IgD-negative memory B cell (primary cell): ENCODE results near the gene CCDC33. TPM values are rescaled to one million over a fixed set of nuclear protein-coding genes. Genes with fewer than 3 reads are reported as not detected.

Experiments
- H3K27ac Mint-ChIP-seq, 3 donors: one replicate each; pipeline ENCODE4 v1.8.0; 2020 to 2022; ENCODE audit warnings: mild to moderate bottlenecking in 3 of 3, mixed read lengths in 3 of 3, moderate library complexity in 1 of 3
- H3K27me3 Mint-ChIP-seq: one replicate; pipeline ENCODE4 v1.8.0; 2021; ENCODE audit warnings: mixed read lengths
- H3K36me3 Mint-ChIP-seq: one replicate; pipeline ENCODE4 v1.8.0; 2020; ENCODE audit warnings: mild to moderate bottlenecking, mixed read lengths
- H3K4me1 Mint-ChIP-seq, 3 donors: one replicate each; pipeline ENCODE4 v1.8.0; 2020 to 2022; ENCODE audit warnings: mixed read lengths in 3 of 3, mild to moderate bottlenecking in 1 of 3
- H3K4me3 Mint-ChIP-seq, 4 donors: one replicate each; pipeline ENCODE4 v1.8.0; 2020 to 2022; ENCODE audit warnings: mild to moderate bottlenecking in 4 of 4, mixed read lengths in 4 of 4, moderate library complexity in 3 of 4
- H3K9me3 Mint-ChIP-seq, 3 donors: one replicate each; pipeline ENCODE4 v1.8.0; 2020 to 2021; ENCODE audit warnings: mixed read lengths in 3 of 3, mild to moderate bottlenecking in 1 of 3
- polyA plus RNA-seq: library from polyadenylated mRNA; unstranded; fragments of 300-500 nt; fragmentation: Illumina TruSeq; gene quantifications from one replicate; pipeline ENCODE4 v1.2.3, GENCODE V29; 2021

Gene CCDC33
- polyA plus RNA-seq, 1 donor from 2014 or later, result not detected

DNA sequence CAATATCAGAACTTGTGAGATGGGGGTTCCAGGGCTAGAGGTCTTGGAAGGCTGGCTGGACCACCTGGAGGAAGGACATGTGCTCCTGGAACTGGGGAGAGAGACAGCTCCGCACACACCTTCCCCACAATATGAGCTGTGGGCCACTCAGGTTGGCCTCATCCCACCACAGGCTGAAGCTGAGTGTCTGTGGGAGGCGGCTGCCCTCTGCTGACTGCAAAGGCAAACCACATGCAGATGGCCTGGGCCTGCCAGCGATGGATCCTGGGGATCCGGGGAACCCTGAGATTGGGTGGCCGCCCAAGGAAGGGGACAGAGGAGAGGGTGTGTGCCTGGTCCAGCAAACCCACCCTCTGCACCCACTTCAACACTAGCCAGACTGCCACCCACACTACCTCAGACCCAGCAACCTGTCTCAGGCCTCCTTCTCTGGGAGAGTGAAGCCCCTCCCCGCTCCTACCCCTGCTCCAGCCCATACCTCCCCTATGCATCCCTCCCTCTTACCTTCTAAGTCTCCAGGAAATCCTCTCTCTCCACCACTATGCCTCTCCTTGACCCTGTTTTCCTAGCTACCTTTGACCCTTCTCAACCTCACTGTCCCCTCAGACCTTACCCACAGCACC is 86.5 kb downstream of the CCDC33 start:
- Mint-ChIP-seq H3K4me3 (no peak overlapping the region), H3K27ac (no peak overlapping the region), H3K4me1 (peaks cover 2 to 13% (median 4%) of the 10 kb centered on the region in 3 donors), H3K9me3 (no peaks in the 10 kb centered on the region), H3K27me3 (no peaks in the 10 kb centered on the region), H3K36me3 (no peaks in the 10 kb centered on the region)

DNA sequence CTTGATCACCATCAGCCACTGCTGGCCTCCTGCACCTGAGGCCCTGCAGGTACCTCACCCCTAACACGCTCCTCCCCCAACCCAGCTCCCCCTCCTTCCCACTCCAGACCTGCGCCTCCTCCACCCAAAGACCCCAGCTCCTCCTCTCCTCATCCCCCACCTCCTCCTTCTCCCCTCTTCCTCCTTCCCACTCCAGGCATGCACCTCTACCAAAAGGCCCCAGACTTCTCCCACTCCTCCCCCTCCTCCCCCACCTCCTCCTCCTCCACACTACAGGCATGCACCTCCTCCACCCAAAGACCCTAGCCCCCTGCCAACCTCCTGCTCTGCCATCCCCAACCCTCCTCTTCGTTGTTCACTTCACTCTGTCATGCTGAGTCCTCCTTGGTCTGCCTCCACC is 88.6 kb downstream of the CCDC33 start:
- Mint-ChIP-seq H3K4me3 (no peak overlapping the region), H3K27ac (peak overlapping the region in 1 of 3 donors; percentile 31), H3K9me3 (no peaks in the 10 kb centered on the region), H3K4me1 (peaks cover 0 to 9% (median 7%) of the 10 kb centered on the region in 3 donors), H3K27me3 (no peaks in the 10 kb centered on the region), H3K36me3 (no peaks in the 10 kb centered on the region)

DNA sequence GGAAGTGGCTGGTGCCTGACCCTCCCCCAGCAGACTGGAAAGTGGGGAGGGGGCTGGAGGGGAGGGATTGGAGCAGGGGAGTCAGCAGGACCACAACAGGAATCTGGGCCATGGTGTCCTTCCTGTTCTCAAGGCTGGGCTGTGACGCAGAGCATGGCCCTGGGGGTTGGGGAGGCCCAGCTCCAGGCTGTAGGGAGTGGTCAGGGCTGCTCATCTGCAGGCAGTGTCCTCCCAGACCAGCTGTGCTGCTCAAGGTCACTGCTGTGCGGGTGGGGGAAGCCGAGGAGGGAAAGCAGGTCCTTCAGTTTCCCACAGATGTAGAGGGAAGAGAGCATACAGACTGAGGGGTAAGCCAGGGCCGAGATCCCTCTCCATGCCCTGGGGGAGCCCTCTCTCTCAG is 90.6 kb downstream of the CCDC33 start:
- H3K9me3 Mint-ChIP-seq, result no peaks in the 10 kb centered on the region
- no peaks in the 10 kb centered on the region for H3K36me3 Mint-ChIP-seq
- H3K27ac Mint-ChIP-seq, result no peak overlapping the region
- H3K4me3 Mint-ChIP-seq, result no peak overlapping the region
- no peaks in the 10 kb centered on the region for H3K27me3 Mint-ChIP-seq
- peaks cover 0 to 9% (median 5%) of the 10 kb centered on the region in 3 donors for H3K4me1 Mint-ChIP-seq

DNA sequence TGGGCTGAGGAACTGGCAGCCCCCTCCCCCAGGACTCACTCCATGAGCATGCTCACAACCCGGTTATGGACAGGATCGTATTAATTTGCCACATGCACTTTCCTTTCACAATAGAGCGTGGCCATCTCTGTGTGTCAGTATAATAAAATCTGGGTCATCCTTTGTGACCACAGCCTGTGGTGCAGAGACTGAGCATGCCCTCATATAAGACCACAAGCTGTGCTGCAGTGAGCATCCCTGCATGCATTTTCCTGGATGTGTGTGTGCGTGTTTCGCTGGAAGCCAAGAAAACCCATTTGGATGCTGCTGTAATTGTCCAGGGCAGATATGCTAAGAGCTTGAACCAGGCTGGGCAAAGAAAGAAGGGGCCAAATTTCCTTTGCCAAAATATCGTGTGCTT is 91.6 kb downstream of the CCDC33 start:
- H3K27me3 Mint-ChIP-seq, result no peaks in the 10 kb centered on the region
- no peak overlapping the region for H3K4me3 Mint-ChIP-seq
- no peaks in the 10 kb centered on the region for H3K36me3 Mint-ChIP-seq
- H3K27ac Mint-ChIP-seq, result no peak overlapping the region
- H3K9me3 Mint-ChIP-seq, result no peaks in the 10 kb centered on the region
- peaks cover 0 to 9% (median 5%) of the 10 kb centered on the region in 3 donors for H3K4me1 Mint-ChIP-seq

DNA sequence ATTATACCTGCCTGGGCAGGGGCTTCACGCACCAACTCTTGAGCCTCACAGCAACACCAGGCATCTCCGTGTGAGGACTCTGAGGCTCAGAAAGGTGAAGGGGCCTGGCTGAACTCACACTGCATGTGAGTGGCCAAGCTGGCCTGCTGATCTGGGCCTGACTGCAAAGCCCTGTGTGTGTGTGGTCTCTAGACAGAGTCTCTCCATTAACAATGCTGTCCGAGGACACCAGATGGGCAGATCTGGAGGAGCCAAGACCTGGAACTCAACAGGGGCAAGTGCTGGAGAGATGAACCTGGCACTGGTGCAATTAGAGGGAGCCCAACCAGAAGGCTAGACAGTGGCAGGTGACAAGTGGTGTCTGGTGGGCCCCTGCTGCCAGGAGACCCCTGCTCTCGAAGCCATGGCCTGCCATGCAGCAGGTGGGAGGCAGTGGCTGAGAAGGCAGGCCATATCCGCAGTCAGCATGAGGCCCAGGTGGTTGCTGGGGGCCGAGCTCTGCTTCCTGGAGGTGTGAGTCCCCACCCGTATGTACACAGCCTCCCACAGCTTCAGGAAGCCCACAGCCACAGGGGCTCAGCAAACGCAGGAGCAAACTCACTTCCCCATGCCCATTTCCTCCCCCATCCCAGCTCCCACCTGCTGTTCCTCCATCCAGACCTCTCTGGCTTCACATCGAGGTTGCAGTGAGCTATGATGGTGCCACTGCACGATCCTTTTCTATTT is 92.4 kb downstream of the CCDC33 start:
- H3K4me3 Mint-ChIP-seq, result no peak overlapping the region
- no peaks in the 10 kb centered on the region for H3K36me3 Mint-ChIP-seq
- H3K4me1 Mint-ChIP-seq, result peaks cover 0 to 9% (median 5%) of the 10 kb centered on the region in 3 donors
- no peak overlapping the region for H3K27ac Mint-ChIP-seq
- no peaks in the 10 kb centered on the region for H3K27me3 Mint-ChIP-seq
- no peaks in the 10 kb centered on the region for H3K9me3 Mint-ChIP-seq

DNA sequence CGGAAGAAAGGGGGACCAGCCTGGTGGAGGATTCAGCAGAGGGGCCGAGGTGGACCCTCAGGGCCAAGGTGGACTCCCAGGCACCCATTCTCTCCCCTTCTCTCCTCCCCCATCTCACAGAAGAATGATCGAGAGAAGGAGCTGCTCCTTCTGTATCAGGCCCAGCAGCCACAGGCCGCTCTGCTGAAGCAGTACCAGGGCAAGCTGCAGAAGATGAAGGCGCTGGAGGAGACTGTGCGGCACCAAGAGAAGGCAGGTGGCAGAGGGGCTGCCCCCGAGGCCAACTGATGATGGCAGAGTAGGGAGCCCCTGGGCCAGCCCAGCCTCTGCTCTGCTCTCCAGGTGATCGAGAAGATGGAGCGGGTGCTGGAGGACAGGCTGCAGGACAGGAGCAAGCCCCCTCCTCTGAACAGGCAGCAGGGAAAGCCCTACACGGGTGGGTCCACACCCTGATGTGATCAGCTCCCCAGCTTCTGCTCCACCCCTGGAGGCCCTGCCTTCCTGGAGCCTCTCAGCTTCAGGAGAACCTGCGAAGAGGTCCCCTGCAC is 94.8 kb downstream of the CCDC33 start:
- no peaks in the 10 kb centered on the region for H3K27me3 Mint-ChIP-seq
- no peaks in the 10 kb centered on the region for H3K9me3 Mint-ChIP-seq
- H3K4me3 Mint-ChIP-seq, result no peak overlapping the region
- peaks cover 0 to 9% (median 5%) of the 10 kb centered on the region in 3 donors for H3K4me1 Mint-ChIP-seq
- H3K27ac Mint-ChIP-seq, result no peak overlapping the region
- no peaks in the 10 kb centered on the region for H3K36me3 Mint-ChIP-seq

DNA sequence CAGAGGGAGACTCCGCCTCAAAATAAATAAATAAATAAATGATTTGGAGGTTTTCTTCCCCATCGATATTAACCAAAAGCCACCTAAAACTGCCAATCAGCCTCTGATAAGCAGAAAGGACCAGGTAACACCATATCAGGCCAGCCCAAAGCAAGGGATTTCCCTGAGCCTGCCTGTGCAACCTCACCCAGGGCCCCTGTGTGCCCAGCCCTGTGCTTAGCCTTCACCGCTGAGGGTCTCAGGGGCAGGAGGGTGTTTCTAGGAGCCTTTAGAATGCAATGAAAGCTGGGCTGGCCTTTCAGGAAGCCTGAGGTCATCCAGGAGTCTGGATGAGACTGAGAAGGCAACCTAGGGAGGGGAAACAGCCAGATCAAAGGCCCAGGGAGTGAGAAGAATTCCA is 95.9 kb downstream of the CCDC33 start:
- Mint-ChIP-seq H3K36me3 (no peaks in the 10 kb centered on the region), H3K4me1 (peaks cover 0 to 9% (median 5%) of the 10 kb centered on the region in 3 donors), H3K27me3 (no peaks in the 10 kb centered on the region), H3K9me3 (no peaks in the 10 kb centered on the region), H3K27ac (peak overlapping the region in 1 of 3 donors; percentile 24), H3K4me3 (no peak overlapping the region)

DNA sequence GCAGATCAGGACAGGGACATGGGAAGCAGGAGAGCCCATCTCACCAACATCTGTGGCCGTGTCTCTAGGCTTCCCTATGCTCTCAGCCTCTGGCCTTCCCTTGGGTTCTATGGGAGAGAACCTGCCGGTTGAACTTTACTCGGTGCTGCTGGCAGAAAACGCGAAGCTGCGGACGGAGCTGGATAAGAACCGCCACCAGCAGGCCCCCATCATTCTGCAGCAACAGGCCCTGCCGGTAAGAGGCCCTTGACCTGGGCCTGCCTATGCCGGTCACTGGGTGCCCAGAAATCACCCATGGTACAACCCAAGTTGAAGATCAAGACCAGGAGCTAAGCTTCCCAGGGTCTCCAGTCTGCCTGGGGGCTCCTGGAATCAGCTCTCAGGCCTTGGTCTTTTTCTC is 96.5 kb downstream of the CCDC33 start:
- Mint-ChIP-seq H3K4me3 (no peak overlapping the region), H3K9me3 (no peaks in the 10 kb centered on the region), H3K36me3 (no peaks in the 10 kb centered on the region), H3K4me1 (peaks cover 0 to 9% (median 5%) of the 10 kb centered on the region in 3 donors), H3K27me3 (no peaks in the 10 kb centered on the region), H3K27ac (peak overlapping the region in 1 of 3 donors; percentile 24)

DNA sequence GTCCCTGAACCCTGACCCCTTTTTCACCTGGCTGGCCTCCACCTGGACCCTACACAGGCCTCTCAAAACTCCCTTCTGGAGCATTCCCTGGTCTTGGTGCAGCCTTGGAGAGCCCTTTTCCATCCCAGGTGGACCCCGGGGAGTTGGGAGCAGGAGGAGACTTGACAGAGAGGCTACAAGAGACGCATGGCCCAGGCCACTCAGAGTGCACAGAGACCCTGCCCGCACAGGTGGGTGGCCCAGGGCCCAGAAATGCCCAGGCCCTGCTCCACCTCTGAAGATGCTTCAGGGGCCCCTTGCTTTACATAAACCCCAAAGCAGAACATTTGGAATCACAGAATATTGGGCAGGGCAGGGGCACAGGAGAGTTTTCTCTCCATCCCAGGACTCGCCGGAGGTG is 97.0 kb downstream of the CCDC33 start:
- Mint-ChIP-seq H3K4me1 (peaks cover 0 to 7% (median 5%) of the 10 kb centered on the region in 3 donors), H3K9me3 (no peaks in the 10 kb centered on the region), H3K27ac (no peak overlapping the region), H3K36me3 (no peaks in the 10 kb centered on the region), H3K27me3 (no peaks in the 10 kb centered on the region), H3K4me3 (no peak overlapping the region)

DNA sequence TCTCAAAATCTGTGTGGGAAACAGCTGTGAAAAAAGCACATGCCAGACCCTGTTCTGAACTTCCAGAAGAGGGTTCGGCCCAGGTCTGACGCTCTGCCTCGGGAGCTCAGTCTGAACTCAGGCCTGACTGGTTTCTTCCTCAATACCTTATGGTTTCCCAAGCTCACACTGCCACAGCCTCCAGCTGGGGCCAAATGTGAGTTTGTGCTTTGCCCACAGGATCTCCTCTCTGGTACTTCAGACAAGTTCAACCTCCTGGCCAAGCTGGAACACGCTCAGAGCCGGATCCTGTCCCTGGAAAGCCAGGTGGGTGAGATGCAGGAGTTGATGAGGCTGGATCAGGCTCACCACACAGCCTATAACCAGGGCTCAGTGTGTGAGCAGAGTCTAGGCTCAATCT is 97.5 kb downstream of the CCDC33 start:
- Mint-ChIP-seq H3K36me3 (no peaks in the 10 kb centered on the region), H3K27me3 (no peaks in the 10 kb centered on the region), H3K9me3 (no peaks in the 10 kb centered on the region), H3K4me3 (no peak overlapping the region), H3K27ac (no peak overlapping the region), H3K4me1 (peaks cover 0 to 3% (median 2%) of the 10 kb centered on the region in 3 donors)

DNA sequence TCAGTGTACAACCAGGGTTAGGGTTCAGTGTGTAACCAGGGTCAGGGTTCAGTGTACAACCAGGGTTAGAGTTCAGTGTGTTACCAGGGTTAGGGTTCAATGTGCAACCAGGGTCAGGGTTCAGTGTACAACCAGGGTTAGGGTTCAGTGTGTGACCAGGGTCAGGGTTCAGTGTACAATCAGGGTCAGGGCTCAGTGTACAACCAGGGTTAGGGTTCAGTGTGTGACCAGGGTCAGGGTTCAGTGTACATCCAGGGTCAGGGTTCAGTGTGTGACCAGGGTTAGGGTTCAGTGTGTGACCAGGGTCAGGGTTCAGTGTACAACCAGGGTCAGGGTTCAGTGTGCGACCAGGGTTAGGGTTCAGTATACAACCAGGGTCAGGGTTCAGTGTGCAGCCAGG is 98.0 kb downstream of the CCDC33 start:
- Mint-ChIP-seq H3K36me3 (no peaks in the 10 kb centered on the region), H3K9me3 (no peaks in the 10 kb centered on the region), H3K4me1 (peaks cover 0 to under 1% (median 0%) of the 10 kb centered on the region in 3 donors), H3K4me3 (no peak overlapping the region), H3K27ac (no peak overlapping the region), H3K27me3 (no peaks in the 10 kb centered on the region)

DNA sequence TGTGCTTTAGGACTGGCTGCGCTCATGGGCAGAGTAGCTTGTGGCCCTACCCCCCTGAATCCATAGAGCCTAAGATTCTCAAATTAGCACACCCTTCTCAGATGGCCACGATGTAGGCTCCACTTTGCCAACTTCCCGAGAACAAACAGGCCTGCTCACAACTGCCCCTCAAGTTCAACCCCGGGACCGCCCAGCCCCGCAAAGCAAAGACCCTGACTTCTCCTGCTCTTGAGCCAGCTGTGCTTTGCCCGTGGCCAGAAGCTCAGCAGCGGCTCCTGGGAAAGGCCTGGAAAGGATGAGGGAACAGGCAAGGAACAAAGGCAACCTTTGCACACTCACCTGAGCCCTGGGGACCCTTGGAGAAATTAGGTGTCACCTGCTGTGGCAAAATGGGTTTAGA is 99.3 kb downstream of the CCDC33 start:
- H3K4me3 Mint-ChIP-seq, result no peak overlapping the region
- H3K9me3 Mint-ChIP-seq, result no peaks in the 10 kb centered on the region
- H3K4me1 Mint-ChIP-seq, result no peaks in the 10 kb centered on the region
- H3K27me3 Mint-ChIP-seq, result no peaks in the 10 kb centered on the region
- H3K36me3 Mint-ChIP-seq, result no peaks in the 10 kb centered on the region
- H3K27ac Mint-ChIP-seq, result no peak overlapping the region

DNA sequence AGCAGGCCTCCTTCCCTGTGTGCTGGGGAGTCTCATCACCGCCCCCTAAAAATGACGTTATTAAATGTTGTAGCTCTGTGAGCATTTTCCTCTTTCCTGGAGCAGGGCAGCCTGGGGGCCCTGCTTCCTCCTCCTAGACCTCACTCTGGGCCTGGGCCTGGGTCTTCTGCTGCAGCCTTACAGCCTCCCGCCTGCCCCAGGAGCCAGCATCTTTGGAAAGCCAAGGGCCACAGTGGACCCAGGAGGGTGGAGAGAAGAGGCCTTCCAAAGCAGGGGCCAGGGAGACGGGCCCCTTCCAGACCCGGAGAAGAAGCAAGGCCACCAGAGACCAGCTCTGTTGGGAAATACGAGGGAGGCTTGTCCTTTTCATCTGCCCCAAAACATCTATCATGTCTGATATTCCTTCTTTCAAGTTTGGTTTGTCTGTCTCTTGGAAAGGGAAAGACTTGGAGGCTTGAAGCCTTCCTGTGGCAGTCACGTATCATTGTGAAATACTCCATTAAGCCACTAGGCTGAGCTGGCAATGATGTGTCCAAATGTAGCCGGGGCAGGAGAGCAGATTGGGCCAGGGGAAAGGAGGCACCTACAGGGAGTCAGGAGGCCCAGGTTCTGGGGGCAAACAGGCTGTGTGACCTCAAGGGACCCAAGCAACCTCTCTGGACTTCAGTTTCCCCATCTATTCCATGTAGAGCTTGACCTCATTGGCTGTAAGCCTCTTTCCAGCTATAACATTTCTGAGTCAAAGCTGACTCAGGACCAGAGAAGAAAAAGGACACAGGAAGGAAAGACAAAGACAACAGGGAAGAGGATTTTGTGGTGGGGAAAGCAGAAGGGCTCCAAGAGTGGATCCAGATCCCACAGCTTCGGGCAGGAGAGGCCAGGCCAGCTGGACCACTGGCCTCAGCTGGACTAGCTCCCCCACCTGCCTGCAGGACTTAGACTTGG is 100.2 kb downstream of the CCDC33 start:
- H3K27ac Mint-ChIP-seq, result no peak overlapping the region
- no peaks in the 10 kb centered on the region for H3K4me1 Mint-ChIP-seq
- no peaks in the 10 kb centered on the region for H3K36me3 Mint-ChIP-seq
- no peaks in the 10 kb centered on the region for H3K27me3 Mint-ChIP-seq
- no peak overlapping the region for H3K4me3 Mint-ChIP-seq
- no peaks in the 10 kb centered on the region for H3K9me3 Mint-ChIP-seq

DNA sequence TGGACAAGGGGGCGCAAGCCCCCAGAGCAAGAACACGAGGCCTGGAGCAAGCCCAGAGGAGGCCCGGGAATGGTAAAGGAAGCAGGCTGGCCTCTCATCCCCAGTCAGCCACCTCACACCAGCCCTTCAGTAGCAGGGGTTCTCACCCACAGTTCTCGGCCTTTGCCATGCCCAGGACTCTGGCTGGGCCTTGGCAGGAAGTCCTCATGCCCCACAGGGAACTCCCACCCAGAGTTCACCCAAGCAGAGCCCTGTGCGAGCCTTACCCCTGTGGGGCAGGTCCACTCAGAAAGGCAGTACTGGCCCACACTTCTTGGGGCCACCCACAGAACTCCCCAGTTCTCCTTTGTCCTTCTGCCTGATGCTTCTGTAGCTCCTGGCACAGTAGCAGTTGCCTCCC is 101.0 kb downstream of the CCDC33 start:
- Mint-ChIP-seq H3K4me1 (no peaks in the 10 kb centered on the region), H3K9me3 (no peaks in the 10 kb centered on the region), H3K27me3 (no peaks in the 10 kb centered on the region), H3K36me3 (no peaks in the 10 kb centered on the region), H3K27ac (no peak overlapping the region), H3K4me3 (no peak overlapping the region)

DNA sequence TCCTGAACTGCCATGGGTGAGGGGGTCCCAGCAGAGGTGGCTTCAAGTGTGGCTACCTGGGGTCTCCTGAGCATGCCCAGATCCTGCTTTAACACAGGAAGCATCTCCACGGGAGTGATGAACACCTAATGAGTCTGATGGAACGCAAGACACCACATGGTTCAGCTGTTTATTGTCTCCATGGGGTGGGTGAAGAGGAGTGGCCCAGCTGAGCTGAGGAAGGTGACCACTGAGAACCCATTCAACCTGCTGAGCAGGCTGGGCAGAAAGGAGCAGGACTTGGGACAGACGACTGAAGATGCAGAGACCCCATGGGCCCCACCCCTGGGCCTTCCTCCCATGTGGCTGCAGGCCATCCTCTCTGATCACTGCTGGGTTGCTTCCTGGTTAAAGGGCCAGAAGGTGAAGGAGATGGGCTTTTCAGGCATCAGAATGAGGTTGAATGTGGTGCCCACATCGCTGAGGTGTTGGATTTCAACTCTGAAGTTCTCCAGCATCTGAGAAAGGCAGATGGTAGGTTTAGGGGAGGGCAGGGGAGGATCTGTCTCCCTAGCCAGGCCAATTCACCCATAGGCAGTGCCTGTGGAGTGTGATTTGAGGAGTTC is 101.6 kb downstream of the CCDC33 start:
- Mint-ChIP-seq H3K27ac (no peak overlapping the region), H3K4me1 (no peaks in the 10 kb centered on the region), H3K36me3 (no peaks in the 10 kb centered on the region), H3K4me3 (no peak overlapping the region), H3K9me3 (no peaks in the 10 kb centered on the region), H3K27me3 (no peaks in the 10 kb centered on the region)
